Muscle layer of colon (tissue), 2 donors: ENCODE results near the gene TCEANC2.
"Not testable (repeated sequence)": the region's sequence is repeated elsewhere in the genome, so short reads cannot be mapped to it uniquely, and the experiment has no call there.

ENCODE experiments used
- H3K27ac ChIP-seq: one replicate; pipeline ENCODE4 v1.7.0; 2013; ENCODE audit warnings: low read depth, mild to moderate bottlenecking, low read length, moderate library complexity
- H3K27me3 ChIP-seq, 2 donors: one replicate each; pipeline ENCODE4 v1.7.0; 2013; ENCODE audit warnings: low read length in 2 of 2, mild to moderate bottlenecking in 2 of 2; ENCODE audit not compliant: insufficient read depth in 2 of 2, control insufficient read depth in 1 of 2
- H3K36me3 ChIP-seq: one replicate; pipeline ENCODE4 v1.7.0; 2013; ENCODE audit warnings: mild to moderate bottlenecking, low read length; ENCODE audit not compliant: insufficient read depth
- H3K4me1 ChIP-seq: one replicate; pipeline ENCODE4 v1.7.0; 2013; ENCODE audit warnings: mild to moderate bottlenecking, low read length; ENCODE audit not compliant: insufficient read depth
- H3K4me3 ChIP-seq, 2 donors: one replicate each; pipeline ENCODE4 v1.7.0; 2013; ENCODE audit warnings: low read length in 2 of 2, low read depth in 1 of 2, mild to moderate bottlenecking in 1 of 2, moderate library complexity in 1 of 2
- H3K9ac ChIP-seq: one replicate; pipeline ENCODE4 v1.7.0; 2013; ENCODE audit warnings: low read length
- H3K9me3 ChIP-seq: one replicate; pipeline ENCODE4 v1.7.0; 2013; ENCODE audit warnings: mild to moderate bottlenecking, low read length
- donor health status: abdominal sarcoma.
- donor health status: Adenocarcinoma of cecum.

TCEANC2 gene

GRCh38 chr1:54095546-54096226 lies 42.3 kb downstream of the TCEANC2 start:
- Histone ChIP-seq H3K27me3 (no peaks in the 10 kb centered on the region), H3K4me1 (no peaks in the 10 kb centered on the region), H3K9ac (no peak overlapping the region), H3K4me3 (no peak overlapping the region), H3K27ac (no peak overlapping the region), H3K9me3 (no peaks in the 10 kb centered on the region), H3K36me3 (no peaks in the 10 kb centered on the region)

- H3K9ac ChIP-seq, result no peak overlapping the region
- no peaks in the 10 kb centered on the region for H3K4me1 ChIP-seq
- no peaks in the 10 kb centered on the region for H3K27me3 ChIP-seq
- no peaks in the 10 kb centered on the region for H3K36me3 ChIP-seq
- no peak overlapping the region for H3K4me3 ChIP-seq
- no peaks in the 10 kb centered on the region for H3K9me3 ChIP-seq
- no peak overlapping the region for H3K27ac ChIP-seq
Measured at GRCh38 chr1:54096227-54096876, 42.9 kb downstream of the TCEANC2 start.

- H3K27me3 ChIP-seq, result no peaks in the 10 kb centered on the region
- no peak overlapping the region for H3K4me3 ChIP-seq
- no peaks in the 10 kb centered on the region for H3K4me1 ChIP-seq
- no peak overlapping the region for H3K9ac ChIP-seq
- no peaks in the 10 kb centered on the region for H3K9me3 ChIP-seq
- H3K36me3 ChIP-seq, result no peaks in the 10 kb centered on the region
- H3K27ac ChIP-seq, result no peak overlapping the region
Measured at GRCh38 chr1:54096877-54097240, 43.5 kb downstream of the TCEANC2 start.

GRCh38 chr1:54099061-54099610 lies 45.7 kb downstream of the TCEANC2 start:
- Histone ChIP-seq H3K27ac (no peak overlapping the region), H3K4me1 (no peaks in the 10 kb centered on the region), H3K4me3 (no peak overlapping the region), H3K27me3 (no peaks in the 10 kb centered on the region), H3K9me3 (no peaks in the 10 kb centered on the region), H3K9ac (no peak overlapping the region), H3K36me3 (no peaks in the 10 kb centered on the region)

GRCh38 chr1:54100500-54100899 lies 47.1 kb downstream of the TCEANC2 start:
- H3K36me3 ChIP-seq, result no peaks in the 10 kb centered on the region
- no peaks in the 10 kb centered on the region for H3K27me3 ChIP-seq
- no peak overlapping the region for H3K9ac ChIP-seq
- H3K9me3 ChIP-seq, result no peaks in the 10 kb centered on the region
- H3K27ac ChIP-seq, result no peak overlapping the region
- H3K4me1 ChIP-seq, result no peaks in the 10 kb centered on the region
- no peak overlapping the region for H3K4me3 ChIP-seq

- no peaks in the 10 kb centered on the region for H3K36me3 ChIP-seq
- H3K27ac ChIP-seq, result no peak overlapping the region
- H3K9me3 ChIP-seq, result no peaks in the 10 kb centered on the region
- H3K9ac ChIP-seq, result no peak overlapping the region
- H3K27me3 ChIP-seq, result no peaks in the 10 kb centered on the region
- no peak overlapping the region for H3K4me3 ChIP-seq
- H3K4me1 ChIP-seq, result no peaks in the 10 kb centered on the region
Measured at GRCh38 chr1:54103414-54103813, 50.0 kb downstream of the TCEANC2 start.

GRCh38 chr1:54104613-54105012 lies 51.2 kb downstream of the TCEANC2 start:
- not testable (repeated sequence) for H3K9me3 ChIP-seq, H3K36me3 ChIP-seq, H3K9ac ChIP-seq, H3K27ac ChIP-seq, H3K4me3 ChIP-seq, H3K27me3 ChIP-seq, H3K4me1 ChIP-seq

GRCh38 chr1:54105080-54105479 lies 51.7 kb downstream of the TCEANC2 start:
- no peaks in the 10 kb centered on the region for H3K9me3 ChIP-seq
- H3K27ac ChIP-seq, result no peak overlapping the region
- H3K4me1 ChIP-seq, result no peaks in the 10 kb centered on the region
- H3K9ac ChIP-seq, result no peak overlapping the region
- H3K27me3 ChIP-seq, result no peaks in the 10 kb centered on the region
- H3K36me3 ChIP-seq, result no peaks in the 10 kb centered on the region
- H3K4me3 ChIP-seq, result no peak overlapping the region

- H3K4me1 ChIP-seq, result no peaks in the 10 kb centered on the region
- no peaks in the 10 kb centered on the region for H3K27me3 ChIP-seq
- no peaks in the 10 kb centered on the region for H3K9me3 ChIP-seq
- H3K36me3 ChIP-seq, result no peaks in the 10 kb centered on the region
- no peak overlapping the region for H3K9ac ChIP-seq
- no peak overlapping the region for H3K27ac ChIP-seq
- H3K4me3 ChIP-seq, result no peak overlapping the region
Measured at GRCh38 chr1:54105736-54106269, 52.4 kb downstream of the TCEANC2 start.

GRCh38 chr1:54107131-54107530 lies 53.7 kb downstream of the TCEANC2 start:
- H3K27me3 ChIP-seq, result no peaks in the 10 kb centered on the region

GRCh38 chr1:54108156-54108555 lies 54.7 kb downstream of the TCEANC2 start:
- H3K36me3 ChIP-seq, result no peaks in the 10 kb centered on the region
- H3K4me1 ChIP-seq, result no peaks in the 10 kb centered on the region
- no peak overlapping the region for H3K27ac ChIP-seq
- H3K9ac ChIP-seq, result no peak overlapping the region
- no peak overlapping the region for H3K4me3 ChIP-seq
- H3K9me3 ChIP-seq, result no peaks in the 10 kb centered on the region
- H3K27me3 ChIP-seq, result no peaks in the 10 kb centered on the region

More at GRCh38 chr1:54107131-54107530, 53.7 kb downstream of the TCEANC2 start:
- Histone ChIP-seq H3K4me3 (no peak overlapping the region), H3K4me1 (no peaks in the 10 kb centered on the region), H3K27ac (no peak overlapping the region), H3K9me3 (no peaks in the 10 kb centered on the region), H3K9ac (no peak overlapping the region), H3K36me3 (no peaks in the 10 kb centered on the region)
